ENCODE results near the gene DGKD. TPM values are rescaled to one million over a fixed set of nuclear protein-coding genes. Genes with fewer than 3 reads are reported as not detected.
"Not testable (repeated sequence)": the region's sequence is repeated elsewhere in the genome, so short reads cannot be mapped to it uniquely, and the experiment has no call there.

Gene DGKD
- polyA plus RNA-seq, 4 donors, result 23.2 to 30.8 (median 24.4) TPM

- DNase-seq (ENCODE audit: low read depth in 4 of 4, low spot score in 3 of 4), result no peak
Observed at GRCh38 chr2:233381638-233381995, 27.3 kb downstream of the DGKD start.

- no peak for DNase-seq (ENCODE audit: low read depth in 4 of 4, low spot score in 3 of 4)
Observed at GRCh38 chr2:233384015-233384414, 29.7 kb downstream of the DGKD start.

GRCh38 chr2:233384811-233385488 lies 30.7 kb downstream of the DGKD start:
- DNase-seq (ENCODE audit: low read depth in 4 of 4, low spot score in 3 of 4), result no peak

- no peak for DNase-seq (ENCODE audit: low read depth in 4 of 4, low spot score in 3 of 4)
Observed at GRCh38 chr2:233385489-233386044, 31.3 kb downstream of the DGKD start.

GRCh38 chr2:233386382-233387041 lies 32.2 kb downstream of the DGKD start:
- DNase-seq (ENCODE audit: low read depth in 4 of 4, low spot score in 3 of 4), result no peak

- DNase-seq (ENCODE audit: low read depth in 4 of 4, low spot score in 3 of 4), result peak in 1 of 4 donors; percentile 23
Observed at GRCh38 chr2:233387225-233387624, 32.9 kb downstream of the DGKD start.

GRCh38 chr2:233387667-233388528 lies 33.6 kb downstream of the DGKD start:
- peak; percentile 67 to 82 (median 74) for DNase-seq (ENCODE audit: low read depth in 4 of 4, low spot score in 3 of 4)

- DNase-seq (ENCODE audit: low read depth in 4 of 4, low spot score in 3 of 4), result no peak
Observed at GRCh38 chr2:233389601-233390125, 35.4 kb downstream of the DGKD start.

GRCh38 chr2:233395687-233396086 lies 41.4 kb downstream of the DGKD start:
- no peak for DNase-seq (ENCODE audit: low read depth in 4 of 4, low spot score in 3 of 4)

- DNase-seq (ENCODE audit: low read depth in 4 of 4, low spot score in 3 of 4), result not testable (repeated sequence)
Observed at GRCh38 chr2:233396726-233397665, 42.7 kb downstream of the DGKD start.

GRCh38 chr2:233399306-233400225 lies 45.3 kb downstream of the DGKD start:
- DNase-seq (ENCODE audit: low read depth in 4 of 4, low spot score in 3 of 4), result no peak

GRCh38 chr2:233400341-233400740 lies 46.0 kb downstream of the DGKD start:
- DNase-seq (ENCODE audit: low read depth in 4 of 4, low spot score in 3 of 4), result no peak

- no peak for DNase-seq (ENCODE audit: low read depth in 4 of 4, low spot score in 3 of 4)
Observed at GRCh38 chr2:233400961-233401360, 46.7 kb downstream of the DGKD start.

- no peak for DNase-seq (ENCODE audit: low read depth in 4 of 4, low spot score in 3 of 4)
Observed at GRCh38 chr2:233402346-233402745, 48.1 kb downstream of the DGKD start.

GRCh38 chr2:233402789-233403188 lies 48.5 kb downstream of the DGKD start:
- no peak for DNase-seq (ENCODE audit: low read depth in 4 of 4, low spot score in 3 of 4)

GRCh38 chr2:233404222-233404621 lies 49.9 kb downstream of the DGKD start:
- DNase-seq (ENCODE audit: low read depth in 4 of 4, low spot score in 3 of 4), result no peak

- DNase-seq (ENCODE audit: low read depth in 4 of 4, low spot score in 3 of 4), result no peak
Observed at GRCh38 chr2:233406865-233407264, 52.6 kb downstream of the DGKD start.

GRCh38 chr2:233407771-233408181 lies 53.5 kb downstream of the DGKD start:
- DNase-seq (ENCODE audit: low read depth in 4 of 4, low spot score in 3 of 4), result no peak
